A549 (cell line): ENCODE results near the gene SLCO2B1.

Source experiments
- CTCF ChIP-seq: fragments of >200 bp; sonication (Bioruptor Twin); formaldehyde crosslinking; IDR thresholded peaks from 3 replicates; pipeline ENCODE4 v1.5.1; 2016
- HOXA7 ChIP-seq: fragments of 250-450 bp; sonication (Bioruptor Pico); IDR thresholded peaks from 2 replicates; pipeline ENCODE4 v1.5.0; 2020; ENCODE audit warnings: mild to moderate bottlenecking, moderate library complexity

- TF ChIP-seq HOXA7 (CRISPR knock-in tag) = no peak
- no peak for TF ChIP-seq CTCF
Measured at GRCh38 chr11:75233754-75234172, 82.9 kb downstream of the SLCO2B1 start.
